Progenitor cell of endocrine pancreas (in vitro differentiated cells): ENCODE data around the gene ADIG. TPM values are rescaled to one million over a fixed set of nuclear protein-coding genes. Genes with fewer than 3 reads are reported as not detected.

Source experiments
- DNase-seq: peaks from one replicate; pipeline ENCODE4 v3.0.0; 2021; ENCODE audit warnings: low spot score; ENCODE audit not compliant: unreplicated experiment
- H3K27ac Mint-ChIP-seq: 2 replicates; pipeline ENCODE4 v1.8.0; 2021; ENCODE audit warnings: mild to moderate bottlenecking, moderate library complexity, mixed read lengths
- H3K27me3 Mint-ChIP-seq: 2 replicates; pipeline ENCODE4 v1.8.0; 2021; ENCODE audit warnings: mixed read lengths
- H3K36me3 Mint-ChIP-seq: 2 replicates; pipeline ENCODE4 v1.8.0; 2022; ENCODE audit warnings: mixed read lengths; ENCODE audit not compliant: insufficient read depth
- H3K4me1 Mint-ChIP-seq: 2 replicates; pipeline ENCODE4 v1.8.0; 2021; ENCODE audit warnings: low read depth, mixed read lengths
- H3K4me3 Mint-ChIP-seq: 2 replicates; pipeline ENCODE4 v1.8.0; 2021; ENCODE audit warnings: low read depth, mild to moderate bottlenecking, moderate library complexity, mixed read lengths
- H3K9me3 Mint-ChIP-seq: 2 replicates; pipeline ENCODE4 v1.8.0; 2021; ENCODE audit warnings: low read depth, mixed read lengths
- CTCF ChIP-seq: fragments of 200-600 bp; sonication (generic); IDR thresholded peaks from one replicate; pipeline ENCODE4 v1.5.0; 2021; ENCODE audit warnings: antibody characterized with exemption, mild to moderate bottlenecking; ENCODE audit not compliant: unreplicated experiment
- total RNA-seq: library from RNA; stranded (reverse); gene quantifications from 2 replicates; pipeline ENCODE4 v1.2.1, GENCODE V29; 2021

ADIG gene
- total RNA-seq, 1 donor from 2014 or later = not detected

DNA sequence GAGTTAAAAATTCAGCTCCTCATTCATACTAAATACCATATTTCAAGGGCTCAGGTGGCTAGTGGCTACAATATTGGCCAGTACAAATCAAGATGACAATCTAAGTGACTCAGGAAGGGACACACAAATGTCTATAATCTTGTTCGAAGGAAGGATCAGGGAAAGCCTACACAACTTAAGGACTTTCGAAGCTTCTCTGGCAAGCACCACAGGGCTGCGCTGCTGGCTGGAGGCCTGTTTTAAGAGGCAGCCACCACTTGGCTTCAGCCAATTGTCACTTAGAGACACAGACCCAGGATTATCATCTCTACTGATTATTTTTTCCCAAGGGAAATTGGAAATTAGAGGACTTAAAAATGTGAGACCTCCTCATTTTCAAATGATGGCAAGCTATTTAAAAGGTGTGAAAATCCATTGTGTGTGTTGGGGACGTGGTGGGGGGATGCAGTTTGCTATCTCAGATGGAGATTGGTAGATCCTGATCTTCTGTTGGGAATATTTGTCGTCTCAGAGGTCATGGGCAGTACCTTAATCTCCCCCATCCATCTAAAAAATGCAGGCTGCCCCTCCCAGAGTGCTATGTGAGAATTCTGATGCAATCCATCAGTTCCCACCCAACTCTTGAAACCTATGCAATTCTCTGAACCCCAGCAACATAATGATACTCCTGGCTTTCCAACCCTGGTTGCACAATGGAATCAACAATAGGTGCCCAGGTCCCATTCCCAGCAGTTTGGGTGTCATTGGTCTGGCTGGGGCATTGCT is 31.9 kb downstream of the ADIG start:
- H3K27me3 Mint-ChIP-seq = peaks cover 28% of the 10 kb centered on the region
- H3K4me3 Mint-ChIP-seq = no peak overlapping the region
- H3K9me3 Mint-ChIP-seq = no peaks in the 10 kb centered on the region
- H3K36me3 Mint-ChIP-seq = no peaks in the 10 kb centered on the region
- no peaks in the 10 kb centered on the region for H3K4me1 Mint-ChIP-seq
- no peak for TF ChIP-seq CTCF
- H3K27ac Mint-ChIP-seq = no peak overlapping the region
- no peak for DNase-seq

DNA sequence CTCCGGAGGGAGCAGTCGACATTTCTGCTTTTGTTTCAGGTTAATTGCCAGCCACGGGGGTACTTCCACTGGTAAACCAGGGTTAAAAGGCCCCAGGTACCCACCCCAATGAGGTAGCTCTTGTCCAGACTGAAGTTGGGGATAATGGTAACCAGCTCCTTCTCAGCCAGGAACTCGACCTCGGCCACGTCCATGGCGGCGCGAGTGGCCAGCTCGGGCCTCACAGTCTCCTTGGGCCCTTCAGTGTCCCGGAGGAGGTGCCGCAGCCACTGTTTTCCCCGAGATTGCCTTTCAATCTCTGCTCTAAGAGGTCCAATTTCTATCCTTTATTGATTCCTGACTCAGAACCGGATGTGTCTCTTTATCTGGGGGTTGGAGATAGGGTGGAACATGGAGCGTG is 34.3 kb downstream of the ADIG start:
- no peak for TF ChIP-seq CTCF
- DNase-seq = no peak
- Mint-ChIP-seq H3K27me3 (peaks cover 22% of the 10 kb centered on the region), H3K36me3 (no peaks in the 10 kb centered on the region), H3K4me1 (no peaks in the 10 kb centered on the region), H3K9me3 (no peaks in the 10 kb centered on the region), H3K27ac (no peak overlapping the region), H3K4me3 (no peak overlapping the region)

GRCh38 chr20:38616457-38616856 is 35.5 kb downstream of the ADIG start:
- Mint-ChIP-seq H3K9me3 (no peaks in the 10 kb centered on the region), H3K4me1 (no peaks in the 10 kb centered on the region), H3K4me3 (no peak overlapping the region), H3K36me3 (no peaks in the 10 kb centered on the region), H3K27me3 (peaks cover 24% of the 10 kb centered on the region), H3K27ac (no peak overlapping the region)
- no peak for DNase-seq
- no peak for TF ChIP-seq CTCF

DNA sequence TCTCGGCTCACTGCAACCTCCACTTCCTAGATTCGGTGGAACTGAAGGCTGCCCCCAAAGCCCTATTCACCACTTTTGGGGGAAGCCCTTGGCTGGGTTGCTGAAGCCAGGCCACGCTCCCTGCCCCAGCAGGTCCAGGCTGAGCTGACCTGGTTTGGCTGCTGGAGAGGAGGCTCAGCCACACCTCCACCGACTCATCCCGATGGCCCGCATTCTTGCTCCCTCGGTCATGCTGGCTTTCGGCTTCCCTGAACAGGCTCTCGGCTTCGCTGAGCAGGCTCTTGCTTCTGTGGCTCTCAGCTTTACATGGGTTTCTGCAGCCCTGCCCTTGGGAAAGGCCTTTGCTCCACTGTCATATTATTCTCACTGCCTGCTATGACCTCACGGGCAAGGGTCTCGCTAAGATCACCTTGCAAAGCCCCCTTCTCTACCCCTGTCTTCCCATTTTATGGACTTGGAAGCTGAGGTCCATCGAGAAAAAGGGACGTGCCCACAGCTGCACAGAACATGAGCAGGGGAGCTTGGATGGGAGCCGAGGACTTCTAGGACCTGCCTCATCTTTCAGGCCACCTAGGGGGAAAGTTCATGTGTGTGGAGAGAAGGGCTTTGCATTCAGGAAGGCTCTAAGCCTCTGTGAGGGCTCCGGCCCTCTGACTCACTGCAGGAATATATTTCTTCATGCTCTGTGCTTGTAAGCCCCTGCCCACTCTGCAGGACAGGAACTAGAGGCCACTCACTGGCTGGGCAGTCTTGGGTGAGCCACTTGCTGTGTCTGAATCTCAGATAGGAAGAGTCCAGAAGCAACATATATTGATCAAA is 36.2 kb downstream of the ADIG start:
- no peaks in the 10 kb centered on the region for H3K36me3 Mint-ChIP-seq
- H3K4me1 Mint-ChIP-seq = no peaks in the 10 kb centered on the region
- no peak for DNase-seq
- no peak overlapping the region for H3K4me3 Mint-ChIP-seq
- no peaks in the 10 kb centered on the region for H3K9me3 Mint-ChIP-seq
- no peak overlapping the region for H3K27ac Mint-ChIP-seq
- no peak for TF ChIP-seq CTCF
- peaks cover 24% of the 10 kb centered on the region for H3K27me3 Mint-ChIP-seq

DNA sequence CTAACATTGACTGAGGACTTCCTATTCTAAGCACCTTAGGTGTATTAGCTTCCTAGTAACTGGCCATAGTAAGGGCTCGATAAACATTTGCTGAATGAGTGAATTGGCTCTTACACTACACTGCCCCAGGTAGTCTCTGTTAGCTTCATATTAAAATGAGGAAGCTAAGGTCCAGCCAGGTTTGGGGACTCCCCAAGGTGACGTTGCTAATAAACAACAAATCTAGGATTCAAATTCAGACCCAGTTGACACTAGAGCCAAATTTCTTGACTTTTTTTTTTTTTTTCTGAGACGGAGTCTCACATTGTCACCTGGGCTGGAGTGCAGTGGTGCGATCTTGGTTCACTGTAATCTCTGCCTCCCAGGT is 36.8 kb downstream of the ADIG start:
- Mint-ChIP-seq H3K27ac (no peak overlapping the region), H3K36me3 (no peaks in the 10 kb centered on the region), H3K27me3 (peaks cover 18% of the 10 kb centered on the region), H3K4me1 (no peaks in the 10 kb centered on the region), H3K4me3 (no peak overlapping the region), H3K9me3 (no peaks in the 10 kb centered on the region)
- no peak for TF ChIP-seq CTCF
- DNase-seq = no peak
